HS-27A (cell line): Measurements from ENCODE around the gene XCL1.

Source experiments
- DNase-seq: peaks from one replicate; pipeline ENCODE4 v3.0.0-alpha.2; 2012; ENCODE audit warnings: low read depth, missing footprints

Gene XCL1

DNA sequence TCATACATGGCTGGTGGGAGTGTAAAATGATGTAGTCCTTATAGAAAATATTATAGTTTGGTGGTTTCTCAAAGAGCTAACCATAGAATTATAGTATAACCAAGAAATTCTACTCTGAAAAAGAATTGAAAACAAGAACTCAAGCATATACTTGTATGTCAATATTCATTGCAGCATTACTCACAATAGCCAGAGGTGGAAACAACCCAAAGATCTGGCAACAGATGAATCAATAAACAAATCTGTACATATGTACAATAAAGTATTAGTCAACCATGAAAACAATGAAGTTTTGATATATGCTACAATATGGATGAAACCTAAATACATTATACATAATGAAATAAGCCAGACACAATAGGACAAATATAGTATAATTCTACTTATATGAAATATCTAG, 29.7 kb downstream of the XCL1 start:
- no peak for DNase-seq

DNA sequence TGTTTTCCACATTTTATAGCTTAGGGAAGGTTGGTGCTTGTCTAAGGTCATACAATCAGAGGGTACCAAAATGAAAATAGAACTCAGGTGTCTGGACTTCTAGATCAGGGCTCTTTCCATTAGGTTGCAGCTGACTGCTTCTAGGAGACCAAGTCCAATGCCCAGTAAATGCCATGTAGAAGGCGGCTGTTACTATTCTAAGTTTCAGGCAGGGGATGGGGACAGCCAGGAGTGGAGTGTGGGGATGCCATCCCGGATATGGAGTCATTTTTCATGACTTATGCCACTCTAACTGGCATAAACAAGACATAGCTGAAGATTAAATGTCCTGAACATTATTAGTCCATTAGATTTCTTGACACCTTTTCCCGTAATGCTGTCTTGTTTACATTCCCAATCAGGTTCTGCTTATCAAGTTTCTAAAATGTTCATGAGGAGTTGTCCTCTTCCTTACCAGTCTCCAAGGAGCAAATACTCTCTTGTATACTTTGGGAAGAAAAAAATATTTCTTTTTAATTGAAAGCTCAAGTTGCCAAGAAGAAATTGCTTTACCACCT, 31.5 kb downstream of the XCL1 start:
- no peak for DNase-seq

DNA sequence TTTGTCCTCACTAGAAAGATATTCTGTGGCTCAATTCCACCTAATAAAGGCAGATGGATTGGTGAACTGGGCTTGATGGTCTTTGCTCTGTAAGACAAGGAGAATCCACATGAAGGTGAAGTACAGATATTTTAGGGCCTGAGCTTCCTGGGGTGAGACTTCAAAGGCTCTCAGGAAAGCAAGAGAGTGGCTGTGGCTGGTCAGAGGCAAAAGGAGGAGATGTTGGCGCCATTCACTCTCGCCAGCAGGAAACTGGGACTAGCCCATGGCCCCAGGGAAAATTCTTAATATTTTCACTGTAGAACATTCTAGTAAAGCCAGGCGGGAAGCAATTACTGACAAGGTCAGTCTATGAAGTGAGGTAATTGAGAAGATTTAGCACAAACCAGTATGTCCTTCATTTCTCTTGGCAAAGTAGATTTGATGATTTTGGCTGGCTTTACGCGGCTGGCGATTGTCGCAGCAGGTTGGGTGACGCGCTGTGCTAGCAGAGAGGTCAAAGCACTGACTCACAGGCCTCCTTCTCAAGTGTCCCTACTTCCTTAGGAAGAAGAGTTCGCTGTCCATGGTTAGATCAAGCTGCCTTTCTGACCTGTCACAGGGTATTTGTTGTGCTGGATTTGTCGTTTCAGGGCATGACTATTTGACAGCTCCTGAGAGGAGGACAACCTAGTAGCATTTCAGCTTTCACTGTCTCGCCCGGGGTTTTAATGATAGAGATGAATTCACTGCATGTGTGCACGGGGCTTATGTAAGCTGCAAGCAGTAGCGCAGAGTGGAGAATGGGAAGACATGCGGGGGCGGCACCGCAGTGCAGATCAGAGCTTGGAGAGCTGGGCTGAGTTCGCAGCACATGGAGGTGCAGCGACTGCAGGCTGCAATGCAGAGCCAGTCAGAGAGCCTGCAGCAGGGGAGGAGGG, 32.7 kb downstream of the XCL1 start:
- DNase-seq, result no peak

DNA sequence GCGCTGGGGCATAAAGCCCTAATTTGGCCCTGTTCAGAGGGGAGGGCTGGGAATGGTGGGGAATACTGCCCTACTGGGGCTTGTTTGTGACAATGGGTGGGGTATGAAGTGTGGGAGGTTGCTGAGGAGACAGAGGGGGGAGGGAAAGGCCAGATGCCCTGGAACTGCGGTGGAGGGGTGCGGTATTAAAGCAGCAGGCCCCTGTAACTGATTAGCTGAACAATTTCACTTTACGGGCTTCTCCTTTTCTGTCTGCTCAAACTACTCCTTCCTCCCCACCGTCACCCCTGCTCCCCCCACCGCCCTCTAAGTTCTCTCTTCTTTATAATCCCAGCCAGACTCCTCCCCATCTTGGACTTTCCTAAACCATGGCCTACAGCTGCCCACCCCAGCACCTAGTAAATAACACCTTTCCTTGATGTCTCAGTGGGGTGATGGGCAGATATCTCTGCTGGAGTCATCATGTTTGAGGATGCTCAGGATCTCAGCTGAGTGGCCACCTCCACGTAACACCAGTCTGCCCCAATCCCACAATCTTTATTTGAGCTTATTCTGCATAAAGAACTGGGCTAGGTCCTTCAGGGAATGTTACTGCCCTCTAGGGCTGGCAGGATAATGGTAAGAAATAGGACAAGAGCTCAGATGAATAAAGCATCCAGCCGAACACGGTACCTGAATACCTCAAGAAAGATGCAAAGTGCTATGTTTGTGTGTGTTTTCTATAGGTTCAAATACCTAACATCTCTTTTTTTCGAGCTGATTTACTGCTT, 33.5 kb downstream of the XCL1 start:
- DNase-seq, result no peak

DNA sequence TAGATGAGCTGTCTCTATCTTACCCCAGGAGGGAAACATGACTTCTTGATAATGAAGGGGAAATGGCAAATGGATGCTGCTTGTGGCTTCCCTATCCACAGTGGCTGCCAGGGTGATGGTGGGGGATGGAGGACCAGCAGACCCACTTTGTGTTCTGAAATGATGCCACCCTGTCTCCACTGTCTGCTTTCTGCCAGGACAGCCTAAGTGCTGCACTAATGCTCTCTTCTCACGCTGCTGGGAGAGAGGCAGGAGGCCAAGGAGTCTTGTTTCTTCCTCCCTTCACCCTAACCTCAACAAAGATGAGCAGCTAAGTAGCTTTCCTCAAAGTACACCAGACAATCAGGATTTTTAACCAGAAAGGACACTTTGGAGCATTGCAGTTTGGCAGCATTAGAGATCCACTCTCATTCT, 36.6 kb downstream of the XCL1 start:
- DNase-seq, result no peak

DNA sequence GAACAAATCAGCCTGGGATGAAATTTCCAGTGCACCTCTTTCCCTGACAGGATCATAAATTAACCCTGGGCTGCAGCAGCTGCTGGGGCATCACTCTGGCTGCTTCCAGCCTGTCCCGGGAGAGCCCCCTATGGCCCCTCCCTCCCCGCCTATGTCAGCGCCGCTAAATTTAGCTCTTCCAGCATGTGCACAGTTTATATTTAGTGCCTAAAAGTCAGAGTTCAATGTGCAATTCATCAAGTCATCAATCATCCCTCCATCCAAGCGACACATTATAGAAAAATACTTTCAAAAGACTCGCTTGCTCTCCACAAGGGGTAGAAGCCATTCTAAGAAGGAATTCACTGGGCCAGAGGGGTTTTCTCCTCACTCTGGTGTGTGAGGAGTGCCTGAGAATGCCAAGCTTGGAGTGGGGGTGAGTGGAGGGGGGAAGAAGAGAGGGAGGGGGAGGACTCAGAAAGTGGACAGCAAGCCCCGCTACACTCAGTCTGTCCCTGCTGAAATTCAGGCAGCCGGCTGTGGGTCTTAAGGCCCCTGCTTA, 37.4 kb downstream of the XCL1 start:
- no peak for DNase-seq

DNA sequence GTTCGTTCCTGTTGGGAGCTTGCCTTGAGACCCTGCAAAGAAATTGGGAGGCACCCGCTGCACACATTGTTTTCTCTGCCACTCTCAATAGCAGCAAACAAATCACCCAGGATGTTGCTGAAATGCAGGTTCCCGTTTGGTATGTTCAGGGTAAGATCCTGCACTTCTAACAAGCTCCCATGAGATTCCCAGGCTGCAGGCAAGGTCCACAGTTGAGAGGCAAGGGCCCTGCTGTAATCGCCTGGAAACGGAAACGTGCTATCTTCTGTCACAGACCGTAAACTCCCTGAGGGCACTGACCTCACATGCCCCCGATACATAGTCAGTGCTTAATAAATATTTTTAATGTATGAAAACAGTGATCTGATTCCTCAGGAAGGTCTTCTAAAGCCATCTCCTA, 37.8 kb downstream of the XCL1 start:
- DNase-seq, result no peak

DNA sequence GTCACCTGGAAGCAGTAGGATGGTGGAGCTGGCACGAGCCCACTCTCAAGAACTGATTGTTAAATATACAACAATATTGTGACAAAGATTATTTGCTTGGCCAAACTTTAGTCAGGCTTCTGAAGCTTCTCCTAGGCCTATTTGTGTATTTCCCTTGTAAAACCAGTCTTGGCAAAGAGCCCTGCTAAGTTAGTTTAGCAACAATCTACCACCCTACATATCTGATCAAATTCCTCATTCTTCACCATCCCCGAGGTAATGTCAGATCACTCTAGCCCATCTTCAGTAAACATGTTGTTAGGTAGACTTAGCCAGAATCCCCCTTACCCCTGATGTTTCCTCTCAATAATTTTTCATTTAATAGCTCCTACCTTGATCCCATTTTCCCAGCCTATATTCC, 39.6 kb downstream of the XCL1 start:
- no peak for DNase-seq

DNA sequence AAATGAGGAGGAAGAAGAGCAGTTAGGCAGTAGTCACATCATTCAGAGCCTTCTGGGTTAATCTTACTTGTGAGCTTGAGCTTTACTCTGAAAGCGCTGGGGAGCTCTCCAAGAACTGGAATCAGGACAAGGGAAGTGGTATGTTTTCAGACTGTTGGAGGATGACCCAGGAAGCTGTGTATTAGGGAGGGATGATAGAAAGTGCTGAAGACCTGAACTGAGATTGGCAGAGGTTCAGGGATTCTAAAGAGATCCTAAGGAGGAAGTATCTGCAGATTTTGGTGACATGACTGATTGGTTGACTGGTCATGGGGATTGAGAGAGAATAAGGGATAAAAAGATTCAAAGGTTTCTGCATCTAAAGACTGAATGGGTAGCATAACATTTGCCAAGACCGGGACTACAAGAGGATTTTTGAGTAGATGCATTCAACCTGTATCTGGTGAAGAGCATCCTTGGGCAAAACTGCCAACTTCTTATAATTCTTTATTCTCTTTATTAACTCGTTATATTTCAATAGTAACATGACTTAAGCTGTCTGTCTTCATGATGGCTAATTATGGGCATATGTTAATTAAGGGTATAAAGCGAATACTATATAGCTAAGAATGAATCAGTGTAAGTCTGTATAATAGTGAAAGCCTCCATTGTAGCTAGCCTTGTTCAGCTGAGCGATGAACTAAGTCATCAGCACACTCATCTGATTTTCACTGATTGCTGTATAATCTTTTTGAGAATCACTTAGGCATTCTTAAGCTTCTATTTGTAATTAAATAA, 41.8 kb downstream of the XCL1 start:
- no peak for DNase-seq

DNA sequence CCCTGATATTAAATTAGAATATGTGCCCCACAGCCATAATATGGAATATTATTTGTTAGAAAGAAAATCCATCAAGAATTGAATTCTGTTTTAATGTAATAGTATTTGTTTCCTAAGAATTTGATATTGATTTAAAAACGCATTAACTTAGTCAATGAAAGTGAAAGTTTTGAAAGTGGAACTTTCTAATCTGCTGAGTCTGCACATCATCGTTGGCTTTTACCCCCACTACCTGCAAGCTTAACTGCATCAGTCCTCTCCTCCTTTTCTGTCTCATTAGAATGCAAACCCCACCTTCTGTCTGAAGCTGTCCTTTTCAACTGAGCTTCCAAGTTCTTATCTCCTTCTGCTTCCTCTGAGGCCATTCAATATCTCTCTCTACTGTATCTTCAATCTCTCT, 42.5 kb downstream of the XCL1 start:
- DNase-seq, result no peak

DNA sequence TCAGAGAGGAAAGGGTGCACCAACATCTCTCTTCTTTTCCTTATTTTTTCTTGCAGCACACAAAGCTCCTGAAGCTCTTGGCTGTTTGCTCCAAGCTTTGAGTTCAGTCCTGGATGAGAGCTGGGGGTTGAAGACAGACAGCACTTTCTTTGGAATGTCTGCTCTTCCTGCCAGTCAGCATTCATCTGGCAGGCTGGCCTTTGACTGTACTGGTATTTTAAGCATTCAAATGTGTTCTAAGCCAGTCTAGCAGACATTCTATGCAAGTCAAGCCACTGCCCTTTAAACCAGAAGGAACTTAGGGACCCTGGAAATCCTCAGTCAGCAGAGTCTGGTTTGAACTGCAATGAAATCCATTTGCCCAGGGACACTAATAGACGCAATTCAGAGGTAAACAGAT, 45.0 kb downstream of the XCL1 start:
- no peak for DNase-seq

DNA sequence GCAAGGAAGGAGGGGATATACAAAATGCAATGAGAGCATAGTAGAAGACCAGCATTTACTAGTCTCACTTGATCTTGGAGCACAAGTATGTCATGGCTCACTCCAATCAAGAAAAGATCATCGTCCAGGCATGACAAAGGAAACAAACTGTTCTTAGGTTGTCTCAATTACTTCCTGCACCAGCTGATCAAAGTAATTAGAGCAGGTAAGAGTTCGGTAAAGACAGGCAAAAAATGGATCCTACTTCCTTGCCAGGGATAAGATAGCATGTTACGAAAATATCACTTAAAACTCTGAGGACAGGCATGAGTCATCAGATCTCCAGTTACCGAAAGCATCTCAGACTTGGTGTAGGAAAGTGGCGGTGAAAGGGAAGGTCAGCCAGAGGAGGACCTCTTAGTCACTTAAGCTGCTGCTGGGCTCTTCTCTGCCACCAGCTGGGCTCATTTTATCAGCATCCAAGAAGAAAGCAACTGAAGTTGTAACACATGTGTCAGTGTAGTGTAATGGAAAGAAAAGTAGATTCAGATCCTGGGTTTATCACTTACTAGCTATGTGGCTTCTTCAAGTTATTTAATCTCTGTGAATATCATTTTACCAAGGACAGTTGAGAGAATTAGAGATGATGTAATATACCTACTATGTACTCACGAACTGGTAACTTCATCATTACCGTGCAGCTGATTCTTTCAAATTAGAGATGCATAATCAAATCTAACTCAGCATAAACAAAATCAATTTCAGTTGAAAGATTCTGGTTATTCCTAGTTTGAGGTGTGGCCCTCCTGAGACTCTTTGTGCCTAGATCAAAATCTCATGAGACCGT, 46.8 kb downstream of the XCL1 start:
- DNase-seq, result peak; percentile 42

DNA sequence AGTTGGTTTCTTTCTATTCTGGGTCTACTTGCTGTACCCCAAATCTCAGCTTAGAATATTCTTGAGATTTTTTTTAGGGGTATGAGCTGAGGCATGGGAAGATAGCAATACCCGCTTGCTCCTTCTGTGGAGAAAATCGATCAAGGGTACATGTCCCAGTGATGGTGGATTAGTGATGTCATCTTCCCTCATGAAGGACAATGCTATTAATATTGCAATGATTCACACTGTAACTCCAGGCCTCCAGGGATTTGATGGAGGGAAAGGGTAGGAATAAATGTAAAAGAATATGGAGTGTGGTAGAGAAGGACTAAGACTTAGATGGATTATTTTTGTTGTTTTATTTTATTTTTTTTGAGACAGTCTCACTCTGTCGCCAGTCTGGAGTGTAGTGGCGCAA, 47.4 kb downstream of the XCL1 start:
- DNase-seq, result no peak

DNA sequence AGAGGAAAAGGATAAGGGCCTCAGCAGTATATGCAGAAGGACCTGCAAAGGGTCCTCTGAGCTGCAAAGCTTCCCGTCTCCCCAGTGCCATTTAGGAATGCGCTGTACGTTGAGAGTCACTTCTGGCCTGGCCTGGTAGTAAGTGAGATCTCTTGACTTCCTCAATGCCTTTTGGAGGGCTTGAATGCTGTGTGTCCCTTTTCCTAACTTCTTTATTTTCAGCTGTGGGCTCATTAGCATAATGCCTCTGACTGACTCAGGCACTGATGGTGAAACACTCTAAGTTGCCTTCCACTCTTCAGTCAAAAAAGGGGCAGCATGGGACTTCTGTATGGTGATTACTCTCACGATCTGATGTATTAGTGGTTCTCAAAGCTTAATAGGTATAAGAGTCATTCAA, 49.9 kb downstream of the XCL1 start:
- DNase-seq, result no peak

DNA sequence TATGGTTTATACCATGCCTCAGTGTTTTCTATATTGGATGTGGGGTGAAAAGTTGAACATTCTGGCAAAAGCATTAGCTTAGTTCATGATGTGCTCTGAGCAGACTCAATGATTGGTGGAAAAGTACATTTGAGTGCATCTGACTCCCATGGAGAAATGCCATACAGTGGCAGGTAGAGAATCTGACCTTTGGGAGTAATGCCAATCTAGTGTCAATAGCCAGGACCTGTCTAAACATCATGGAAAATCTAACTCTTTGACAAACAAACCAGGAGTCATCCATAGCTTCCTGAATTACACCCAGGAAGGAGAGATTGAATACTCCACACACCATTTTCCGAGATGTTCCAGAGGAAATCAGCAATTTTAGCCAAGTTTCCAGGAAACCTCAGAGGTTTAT, 51.0 kb downstream of the XCL1 start:
- no peak for DNase-seq

DNA sequence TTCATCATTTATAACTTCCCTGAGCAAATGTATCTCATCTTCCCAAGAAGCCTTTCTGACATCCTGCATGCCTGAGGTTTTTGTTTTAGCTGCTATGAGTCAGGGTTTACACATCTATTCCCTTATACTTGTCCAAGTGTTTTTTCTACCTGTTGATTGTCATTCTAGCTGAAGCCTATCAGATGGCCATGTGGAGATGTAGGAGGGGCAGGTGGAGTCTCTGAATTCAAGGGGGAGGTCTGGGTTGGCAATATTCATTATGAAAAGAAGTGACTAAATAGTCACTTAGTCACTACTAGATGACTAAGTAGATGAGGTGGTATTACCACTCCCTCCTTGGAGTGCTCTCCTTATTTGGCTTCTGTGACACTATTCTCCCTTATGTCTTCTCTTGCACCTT, 52.4 kb downstream of the XCL1 start:
- peak; percentile 40 for DNase-seq

DNA sequence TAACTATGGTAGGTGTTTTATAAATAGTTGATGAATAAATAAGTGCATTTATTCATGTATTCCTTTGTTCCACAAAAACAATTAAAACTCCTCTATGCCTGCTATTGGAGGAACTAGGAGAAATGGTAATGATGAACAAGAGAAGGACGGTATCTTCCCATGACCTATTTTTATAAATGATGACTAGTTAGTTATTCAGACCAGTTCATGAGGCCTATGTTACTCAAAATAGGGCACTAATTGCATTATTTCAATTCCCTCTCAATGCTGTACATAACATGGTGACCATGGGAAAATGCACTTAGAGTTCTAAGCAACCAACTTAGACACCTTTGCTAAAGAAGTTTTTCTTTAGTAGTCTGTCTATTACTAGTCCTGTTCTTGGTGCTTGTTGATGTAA, 53.1 kb downstream of the XCL1 start:
- no peak for DNase-seq
